SK-N-MC (cell line): Measurements from ENCODE around the gene ZNF775.

Experiments used
- EZH2 ChIP-seq: fragments of 200-600 bp; sonication (generic); IDR thresholded peaks from one replicate; pipeline ENCODE4 v1.6.1; 2017; ENCODE audit warnings: antibody characterized with exemption
- POLR2AphosphoS5 ChIP-seq: IDR thresholded peaks from 2 replicates; pipeline ENCODE4 v1.6.1; 2012; ENCODE audit warnings: mild to moderate bottlenecking, low read depth, low read length, borderline replicate concordance

- TF ChIP-seq POLR2AphosphoS5, result no peak
- no peak for TF ChIP-seq EZH2
Observed at GRCh38 chr7:150405584-150406311, 26.6 kb downstream of the ZNF775 start.
